H1 (cell line): ENCODE results near the gene LRP1. TPM values are rescaled to one million over a fixed set of nuclear protein-coding genes. Genes with fewer than 3 reads are reported as not detected.

Experiments used
- CTCF ChIA-PET: fragments of 300-600 bp; sonication (Branson Sonifier 250); formaldehyde crosslinking; loops from one replicate; lab custom pipeline; 2021; ENCODE audit not compliant: partially characterized antibody; lab: Charles Lee
- POLR2A ChIA-PET: fragments of 300-600 bp; sonication (Branson Sonifier 250); formaldehyde crosslinking; loops from one replicate; lab custom pipeline; 2021; ENCODE audit warnings: inconsistent platforms; ENCODE audit not compliant: partially characterized antibody; lab: Charles Lee
- DNase-seq, 2 experiments: peaks; one replicate each; pipeline versions ENCODE4 v3.0.0 to v3.0.0-alpha.2; 2010 to 2022; ENCODE audit warnings: low spot score in 2 of 2, low read depth in 1 of 2, mixed read lengths in 1 of 2
- FAIRE-seq: peaks from 2 replicates; lab custom pipeline; 2011; peaks lifted over from hg19 to GRCh38; lab: Jason Lieb, UNC
- H2AFZ ChIP-seq: 2 replicates; pipeline ENCODE4 v1.8.1; 2012; ENCODE audit warnings: low read length, inconsistent platforms
- H2AK5ac ChIP-seq: 2 replicates; pipeline ENCODE4 v1.6.1; 2013; ENCODE audit warnings: low read depth, low read length
- H2BK120ac ChIP-seq: replicated peaks from 2 replicates; pipeline ENCODE3; 2013; ENCODE audit warnings: low read depth, low read length, inconsistent platforms
- H2BK12ac ChIP-seq: 2 replicates; pipeline ENCODE4 v1.6.1; 2013; ENCODE audit warnings: low read depth, low read length
- H2BK15ac ChIP-seq: 2 replicates; pipeline ENCODE4 v1.6.1; 2013; ENCODE audit warnings: low read length
- H2BK20ac ChIP-seq: 2 replicates; pipeline ENCODE4 v1.6.1; 2013; ENCODE audit warnings: low read length
- H2BK5ac ChIP-seq: 2 replicates; pipeline ENCODE4 v1.6.1; 2013; ENCODE audit warnings: low read depth, low read length
- H3K14ac ChIP-seq: 2 replicates; pipeline ENCODE4 v1.6.1; 2013; ENCODE audit warnings: inconsistent platforms; ENCODE audit not compliant: insufficient read length
- H3K18ac ChIP-seq: 2 replicates; pipeline ENCODE4 v1.6.1; 2013; ENCODE audit warnings: low read length; ENCODE audit errors: extremely low read depth
- H3K23ac ChIP-seq: 2 replicates; pipeline ENCODE4 v1.6.1; 2013; ENCODE audit warnings: inconsistent platforms; ENCODE audit not compliant: insufficient read length
- H3K23me2 ChIP-seq: 2 replicates; pipeline ENCODE4 v1.6.1; 2013; ENCODE audit warnings: low read depth, low read length
- H3K27ac ChIP-seq: 2 replicates; pipeline ENCODE4 v1.6.1; 2011; ENCODE audit warnings: low read depth, low read length, inconsistent platforms
- H3K27me3 ChIP-seq, 4 experiments: replicated peaks in 1 of 4; 1 replicate in 1 of 4; 2 replicates in 3 of 4; pipeline versions ENCODE4 v1.6.1 to v1.8.1; 2011 to 2013; ENCODE audit warnings: low read length in 3 of 4, mild to moderate bottlenecking in 3 of 4, inconsistent platforms in 2 of 4, mixed read lengths in 2 of 4, moderate library complexity in 1 of 4; ENCODE audit not compliant: control insufficient read depth in 3 of 4, insufficient read depth in 3 of 4; ENCODE audit errors: extremely low read depth in 1 of 4
- H3K36me3 ChIP-seq, 4 experiments: 2 replicates each; pipeline versions ENCODE4 v1.6.1 to v1.8.1; 2011 to 2013; ENCODE audit warnings: mild to moderate bottlenecking in 4 of 4, low read length in 3 of 4, moderate library complexity in 2 of 4, control low read depth in 1 of 4, inconsistent platforms in 1 of 4; ENCODE audit not compliant: insufficient read depth in 4 of 4, control insufficient read depth in 2 of 4
- H3K4ac ChIP-seq: replicated peaks from 2 replicates; pipeline ENCODE3; 2013; ENCODE audit warnings: low read length, low read depth, mixed read lengths, inconsistent platforms; ENCODE audit not compliant: insufficient read length
- H3K4me1 ChIP-seq, 4 experiments: replicated peaks in 1 of 4; 1 replicate in 1 of 4; 2 replicates in 3 of 4; pipeline versions ENCODE4 v1.6.1 to v1.8.1; 2011 to 2013; ENCODE audit warnings: low read length in 3 of 4, inconsistent platforms in 2 of 4, mixed read lengths in 1 of 4; ENCODE audit not compliant: insufficient read depth in 4 of 4, control insufficient read depth in 3 of 4
- H3K4me2 ChIP-seq, 2 experiments: 2 replicates each; pipeline versions ENCODE4 v1.6.1 to v1.8.1; 2011 to 2013; ENCODE audit warnings: low read depth in 2 of 2, low read length in 2 of 2, control low read depth in 1 of 2, inconsistent platforms in 1 of 2, mild to moderate bottlenecking in 1 of 2; ENCODE audit not compliant: insufficient read depth in 1 of 2
- H3K4me3 ChIP-seq, 4 experiments: fragments of 200-600, 300-600 bp in 1 of 4; sonication (generic), shearing (Covaris generic), sonication (Bioruptor Twin) in 1 of 4; 2 replicates each; pipeline versions ENCODE4 v1.5.1 to v1.8.1; 2011 to 2016; ENCODE audit warnings: low read length in 4 of 4, low read depth in 3 of 4, control low read depth in 2 of 4, inconsistent platforms in 2 of 4, mild to moderate bottlenecking in 2 of 4, mixed read lengths in 1 of 4, moderate library complexity in 1 of 4; ENCODE audit not compliant: insufficient read depth in 2 of 4; ENCODE audit errors: extremely low read depth in 1 of 4
- H3K56ac ChIP-seq: replicated peaks from 2 replicates; pipeline ENCODE3; 2013; ENCODE audit warnings: low read depth, mild to moderate bottlenecking, mixed read lengths, low read length, inconsistent platforms; ENCODE audit not compliant: insufficient read length
- H3K79me1 ChIP-seq: 2 replicates; pipeline ENCODE4 v1.6.1; 2013; ENCODE audit warnings: low read depth, low read length, control low read depth
- H3K79me2 ChIP-seq, 2 experiments: 2 replicates each; pipeline versions ENCODE4 v1.6.1 to v1.8.1; 2012 to 2013; ENCODE audit warnings: low read length in 2 of 2, mild to moderate bottlenecking in 2 of 2, inconsistent platforms in 1 of 2; ENCODE audit not compliant: insufficient read depth in 2 of 2, control insufficient read depth in 1 of 2
- H3K9ac ChIP-seq, 4 experiments: replicated peaks in 1 of 4; 1 replicate in 1 of 4; 2 replicates in 3 of 4; pipeline versions ENCODE4 v1.6.1 to v1.8.1; 2011 to 2013; ENCODE audit warnings: low read depth in 3 of 4, low read length in 3 of 4, control low read depth in 2 of 4, mild to moderate bottlenecking in 2 of 4, moderate library complexity in 2 of 4, inconsistent platforms in 1 of 4; ENCODE audit errors: extremely low read depth in 1 of 4
- H3K9me3 ChIP-seq, 2 experiments: 2 replicates each; pipeline versions ENCODE4 v1.6.1 to v1.8.1; 2012 to 2013; ENCODE audit warnings: mild to moderate bottlenecking in 2 of 2, moderate library complexity in 2 of 2, control low read depth in 1 of 2, inconsistent platforms in 1 of 2, low read depth in 1 of 2, low read length in 1 of 2, mixed read lengths in 1 of 2; ENCODE audit not compliant: insufficient read depth in 2 of 2
- H4K20me1 ChIP-seq, 2 experiments: replicated peaks in 1 of 2; 2 replicates each; pipeline versions ENCODE3 to v1.8.1; 2011 to 2013; ENCODE audit warnings: inconsistent platforms in 2 of 2, low read length in 2 of 2, mild to moderate bottlenecking in 1 of 2; ENCODE audit not compliant: insufficient read depth in 2 of 2, control insufficient read depth in 1 of 2
- H4K5ac ChIP-seq: 2 replicates; pipeline ENCODE4 v1.6.1; 2013; ENCODE audit warnings: low read length, low read depth, mixed read lengths, inconsistent platforms; ENCODE audit not compliant: insufficient read length
- H4K8ac ChIP-seq: 2 replicates; pipeline ENCODE4 v1.8.0; 2013; ENCODE audit warnings: mild to moderate bottlenecking, moderate library complexity, low read length, inconsistent platforms; ENCODE audit not compliant: insufficient read depth; ENCODE audit errors: extremely low read depth
- H4K91ac ChIP-seq: replicated peaks from 2 replicates; pipeline ENCODE3; 2013; ENCODE audit warnings: low read length, mixed read lengths, inconsistent platforms; ENCODE audit not compliant: insufficient read length
- CHD1 ChIP-seq: IDR thresholded peaks from 2 replicates; pipeline ENCODE4 v1.6.1; 2012; ENCODE audit warnings: low read depth, low read length, improper control_type of control experiment
- CREB1 ChIP-seq: IDR thresholded peaks from 2 replicates; pipeline ENCODE4 v1.6.1; 2012; ENCODE audit warnings: inconsistent platforms
- EGR1 ChIP-seq: IDR thresholded peaks from 2 replicates; pipeline ENCODE4 v1.6.1; 2011; ENCODE audit warnings: low read depth, low read length, borderline replicate concordance
- KDM1A ChIP-seq: fragments of 200-600, 300-600 bp; sonication (generic); IDR thresholded peaks from 2 replicates; pipeline ENCODE4 v1.7.1; 2016; ENCODE audit warnings: mild to moderate bottlenecking, low read length, borderline replicate concordance
- NANOG ChIP-seq: IDR thresholded peaks from 2 replicates; pipeline ENCODE4 v1.6.1; 2011; ENCODE audit warnings: low read length, low read depth, mild to moderate bottlenecking, inconsistent platforms; ENCODE audit not compliant: insufficient read depth, poor library complexity, severe bottlenecking
- RAD21 ChIP-seq, 2 experiments: IDR thresholded peaks in 1 of 2; conservative IDR thresholded peaks in 1 of 2; 2 replicates each; pipeline ENCODE4 v1.6.1; 2011; ENCODE audit warnings: low read depth in 2 of 2, low read length in 2 of 2, improper control_type of control experiment in 1 of 2, inconsistent platforms in 1 of 2, mild to moderate bottlenecking in 1 of 2, moderate library complexity in 1 of 2
- YY1 ChIP-seq: IDR thresholded peaks from 2 replicates; pipeline ENCODE4 v1.6.1; 2011; ENCODE audit warnings: low read depth, mild to moderate bottlenecking, low read length
- WGBS, 2 experiments: shearing (Covaris generic) in 1 of 2; methylation state at CpG; one replicate each; pipeline versions ENCODE4 v1.1.6 to v1.1.7; 2013 to 2015; ENCODE audit warnings: low lambda C conversion rate in 2 of 2, mixed read lengths in 2 of 2, inconsistent platforms in 1 of 2, low coverage in 1 of 2, missing lambda C conversion rate in 1 of 2; ENCODE audit not compliant: insufficient replicate concordance in 2 of 2, insufficient coverage in 1 of 2, insufficient read length in 1 of 2; ENCODE audit errors: extremely low coverage in 1 of 2, missing lambda C conversion rate in 1 of 2; 5-methylcytosine and 5-hydroxymethylcytosine counted together
- polyA plus RNA-seq, 7 experiments: library from polyadenylated mRNA; depleted of rRNA in 3 of 7; stranded (reverse) in 5 of 7; unstranded in 2 of 7; fragments of >200 nt in 5 of 7; fragments of 200-250 nt in 2 of 7; gene quantifications; 1 replicate in 5 of 7; 2 replicates in 1 of 7; 4 replicates in 1 of 7; pipeline versions ENCODE4 v1.2.1 to v1.2.3, GENCODE V29; 2011 to 2013; ENCODE audit warnings: missing spikeins in 2 of 7, mixed read lengths in 2 of 7
- total RNA-seq: library from RNA; stranded (reverse); fragmentation: NEBNext Ultra II Directional; extraction: Animal tissue kit (Norgen Biotek cat#: 25700); gene quantifications from 2 replicates; pipeline ENCODE4 v1.2.1, GENCODE V29; 2021

LRP1 gene
- total and polyA plus RNA-seq, 2 of the 8 experiments (the other 6 are each of a cell fraction or from before 2014, with no cell fraction given) = 35.3 to 92.5 TPM

DNA sequence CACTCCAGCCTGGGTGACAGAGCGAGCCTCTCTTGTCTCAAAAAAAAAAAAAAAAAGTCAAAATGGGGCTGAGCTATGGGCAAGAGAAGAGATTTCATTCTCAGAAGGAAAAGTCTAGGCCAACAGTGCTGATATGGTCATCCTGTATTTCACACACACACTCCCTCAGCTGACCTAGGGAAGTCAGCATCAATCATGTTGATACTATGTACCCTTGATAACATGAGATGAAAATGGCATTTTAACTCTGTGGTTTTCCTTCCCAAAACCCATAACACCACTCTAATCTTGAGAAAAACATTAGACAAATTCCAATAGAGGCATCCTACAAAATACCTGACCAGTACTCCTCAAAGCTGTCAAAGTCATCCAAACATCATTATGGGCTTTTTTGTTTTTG lies 47.4 kb upstream of the LRP1 start:
- Histone ChIP-seq H4K8ac (no peak overlapping the region), H3K23me2 (peaks cover 3% of the 10 kb centered on the region), H2AFZ (no peak overlapping the region), H2BK20ac (no peak overlapping the region), H3K4me1 (peaks cover under 1 to 3% (median under 1%) of the 10 kb centered on the region in 4 experiments; a peak in 5 of 7 replicates), H3K27ac (no peak overlapping the region), H2BK5ac (no peak overlapping the region), H3K23ac (no peak overlapping the region), H2BK15ac (no peak overlapping the region), H4K20me1 (no peaks in the 10 kb centered on the region), H3K4me3 (no peak overlapping the region), H3K27me3 (no peaks in the 10 kb centered on the region), H3K18ac (no peak overlapping the region), H3K4ac (no peak overlapping the region), H2BK120ac (no peak overlapping the region), H3K14ac (no peak overlapping the region), H3K79me2 (peaks cover 0 to 20% of the 10 kb centered on the region in 2 experiments; a peak in 2 of 4 replicates), H3K36me3 (peaks cover 0 to 8% (median 0%) of the 10 kb centered on the region in 4 experiments; a peak in 1 of 8 replicates), H4K91ac (no peak overlapping the region), H3K9me3 (no peaks in the 10 kb centered on the region), H2AK5ac (no peak overlapping the region), H2BK12ac (no peak overlapping the region), H3K4me2 (no peak overlapping the region), H4K5ac (no peak overlapping the region), H3K56ac (no peak overlapping the region), H3K9ac (no peak overlapping the region), H3K79me1 (no peaks in the 10 kb centered on the region)
- TF ChIP-seq RAD21 (IDR thresholded peaks at IDR 0.05 in 1 of 2, conservative IDR thresholded peaks at IDR 0.05 in 1 of 2; ENCODE audit: low read depth in 2 of 2, low read length in 2 of 2) (no peak), YY1 (no peak), EGR1 (no peak), CREB1 (no peak), KDM1A (no peak), NANOG (no peak), CHD1 (no peak)
- DNase-seq = no peak
- no peak for FAIRE-seq
- ChIA-PET POLR2A (interaction anchor here (0.8 to 10.9 kb wide), 4 partner anchors 10 to 47 kb away, joined by 3 to 127 read pairs (median 30); partner anchors contain the start of genes LRP1, NAB2 and STAT6), CTCF (interaction anchor here (1.6 to 10.3 kb wide), 4 partner anchors 11 to 102 kb away, joined by 5 to 71 read pairs (median 49); partner anchors contain the start of genes NAB2 and STAT6)
- WGBS, 2 experiments = 89% methylated on average over 1 of the region's 1 CpG; no CpG with 5 or more reads in 1 of the 2 experiments
